ENCODE measurements around the gene FAM13B. TPM values are rescaled to one million over a fixed set of nuclear protein-coding genes. Genes with fewer than 3 reads are reported as not detected.

Gene FAM13B
- polyA plus RNA-seq, 3 donors, result 11.5 to 17.0 (median 12.9) TPM

DNA sequence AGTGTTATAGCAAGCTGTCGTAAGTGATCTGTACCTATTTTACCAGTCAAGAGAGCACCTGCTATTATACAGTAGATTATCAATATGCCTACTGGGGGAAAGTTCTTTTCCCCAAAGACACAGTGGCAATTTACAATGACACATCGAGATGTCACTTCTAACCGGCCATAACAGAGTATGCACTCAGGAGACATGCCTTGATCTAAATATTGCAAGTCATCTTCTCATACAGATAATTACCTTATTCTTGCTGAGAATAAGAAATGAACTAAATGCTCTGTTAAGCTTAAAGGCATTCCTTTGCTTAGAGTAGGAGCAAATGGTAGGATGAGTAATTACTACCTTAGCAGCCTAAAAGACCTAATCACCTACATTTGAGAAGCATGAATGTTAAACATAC lies 72.1 kb downstream of the FAM13B start:
- H2AFZ ChIP-seq (ENCODE audit: insufficient read depth, low read depth, low read length, poor library complexity, severe bottlenecking), result no peak overlapping the region
- no peak for TF ChIP-seq CTCF (IDR thresholded peaks at IDR 0.05)
- no peaks in the 10 kb centered on the region for H3K9me3 Mint-ChIP-seq
- peaks cover 16% of the 10 kb centered on the region for H4K20me1 ChIP-seq (ENCODE audit: insufficient read depth, low read length)
- H3K4me1 ChIP-seq (ENCODE audit: control insufficient read depth in 1 of 2, insufficient read depth in 2 of 2, low read length in 2 of 2), result no peaks in the 10 kb centered on the region
- peaks cover 63 to 95% of the 10 kb centered on the region in 2 donors for H3K36me3 ChIP-seq (replicated peaks in 1 of 2; ENCODE audit: control insufficient read depth in 1 of 2, insufficient read depth in 2 of 2, low read length in 2 of 2)
- H3K4me2 ChIP-seq (replicated peaks; ENCODE audit: extremely low read depth, low read length, poor library complexity, severe bottlenecking), result no peak overlapping the region
- no peaks in the 10 kb centered on the region for H3K9me3 ChIP-seq (replicated peaks in 1 of 2; ENCODE audit: control insufficient read depth in 1 of 2, insufficient read depth in 1 of 2, low read length in 2 of 2)
- no peaks in the 10 kb centered on the region for H3K27me3 ChIP-seq (ENCODE audit: control insufficient read depth in 2 of 2, insufficient read depth in 2 of 2, low read length in 2 of 2)
- no peak overlapping the region for H3K9ac ChIP-seq (ENCODE audit: insufficient read depth, low read length, poor library complexity, severe bottlenecking)
- intact Hi-C loops (cut with micrococcal nuclease), result no loop called here
- no peak overlapping the region for H3K4me3 Mint-ChIP-seq
- peak overlapping the region in 1 of 2 donors; percentile 16 for H3K27ac ChIP-seq (ENCODE audit: low read depth in 1 of 2, low read length in 2 of 2)
- H3K27ac Mint-ChIP-seq, result no peak overlapping the region
- H3K27me3 Mint-ChIP-seq (ENCODE audit: low read depth in 3 of 3), result no peaks in the 10 kb centered on the region
- no CpG with 5 or more reads among the region's 3 CpGs for WGBS (ENCODE audit: insufficient coverage)
- no peaks in the 10 kb centered on the region for H3K79me2 ChIP-seq (ENCODE audit: insufficient read depth, low read length)
- peaks cover 67 to 75% of the 10 kb centered on the region in 2 donors for H3K36me3 Mint-ChIP-seq
- H3K4me3 ChIP-seq (replicated peaks in 1 of 3; ENCODE audit: low read depth in 2 of 3, low read length in 3 of 3), result no peak overlapping the region
- no peak for DNase-seq
- H3K4me1 Mint-ChIP-seq, result no peaks in the 10 kb centered on the region

DNA sequence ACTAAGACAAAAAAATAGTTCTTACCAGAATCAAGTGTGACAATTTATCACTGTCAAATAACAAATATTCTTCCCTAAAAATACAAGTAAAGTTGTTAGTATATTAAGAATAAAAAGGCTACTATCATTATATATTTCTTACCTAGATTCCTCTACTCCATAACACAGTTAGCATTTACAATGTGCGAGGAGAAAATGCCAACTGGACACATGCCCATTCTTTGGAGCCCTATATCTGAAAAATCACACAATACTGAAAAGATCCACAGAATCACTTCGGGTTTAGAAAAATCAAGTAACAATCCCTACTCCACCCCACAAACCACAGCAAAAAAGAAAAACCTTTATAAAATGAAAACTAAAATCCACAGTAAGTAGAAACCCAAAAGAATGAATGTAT lies 72.7 kb downstream of the FAM13B start:
- no peaks in the 10 kb centered on the region for H3K9me3 Mint-ChIP-seq
- 93% methylated on average over 2 of the region's 2 CpGs for WGBS (ENCODE audit: insufficient coverage)
- no peak overlapping the region for H3K9ac ChIP-seq (ENCODE audit: insufficient read depth, low read length, poor library complexity, severe bottlenecking)
- H3K4me1 Mint-ChIP-seq, result no peaks in the 10 kb centered on the region
- H3K36me3 ChIP-seq (replicated peaks in 1 of 2; ENCODE audit: control insufficient read depth in 1 of 2, insufficient read depth in 2 of 2, low read length in 2 of 2), result peaks cover 65 to 95% of the 10 kb centered on the region in 2 donors
- no peak overlapping the region for H3K4me3 Mint-ChIP-seq
- H2AFZ ChIP-seq (ENCODE audit: insufficient read depth, low read depth, low read length, poor library complexity, severe bottlenecking), result no peak overlapping the region
- peaks cover 16% of the 10 kb centered on the region for H4K20me1 ChIP-seq (ENCODE audit: insufficient read depth, low read length)
- peaks cover 63 to 70% of the 10 kb centered on the region in 2 donors for H3K36me3 Mint-ChIP-seq
- H3K4me3 ChIP-seq (replicated peaks in 1 of 3; ENCODE audit: low read depth in 2 of 3, low read length in 3 of 3), result no peak overlapping the region
- H3K27me3 Mint-ChIP-seq (ENCODE audit: low read depth in 3 of 3), result no peaks in the 10 kb centered on the region
- TF ChIP-seq CTCF (IDR thresholded peaks at IDR 0.05), result no peak
- intact Hi-C loops (cut with micrococcal nuclease), result no loop called here
- DNase-seq, result no peak
- H3K4me2 ChIP-seq (replicated peaks; ENCODE audit: extremely low read depth, low read length, poor library complexity, severe bottlenecking), result no peak overlapping the region
- H3K27me3 ChIP-seq (ENCODE audit: control insufficient read depth in 2 of 2, insufficient read depth in 2 of 2, low read length in 2 of 2), result no peaks in the 10 kb centered on the region
- peak overlapping the region in 1 of 7 donors; percentile 6 for H3K27ac Mint-ChIP-seq
- no peaks in the 10 kb centered on the region for H3K4me1 ChIP-seq (ENCODE audit: control insufficient read depth in 1 of 2, insufficient read depth in 2 of 2, low read length in 2 of 2)
- no peak overlapping the region for H3K27ac ChIP-seq (ENCODE audit: low read depth in 1 of 2, low read length in 2 of 2)
- no peaks in the 10 kb centered on the region for H3K9me3 ChIP-seq (replicated peaks in 1 of 2; ENCODE audit: control insufficient read depth in 1 of 2, insufficient read depth in 1 of 2, low read length in 2 of 2)
- H3K79me2 ChIP-seq (ENCODE audit: insufficient read depth, low read length), result no peaks in the 10 kb centered on the region
